Body of pancreas (tissue), 4 donors: ENCODE results near the gene SPTBN1.

Experiments
- POLR2A ChIP-seq, 3 donors: fragments of 450-650 bp; IDR thresholded peaks; one replicate each; pipeline ENCODE4 v1.6.1; 2016; ENCODE audit warnings: antibody characterized with exemption in 3 of 3, mild to moderate bottlenecking in 2 of 3
- TF ChIP-seq, protein P1 (sequence below), 7 experiments: fragments of 450-650 bp in 4 of 7; fragments of 200-600 bp in 3 of 7; sonication (generic) in 3 of 7; IDR thresholded peaks; one replicate each; pipeline ENCODE4 v1.5.1; 2016 to 2019; ENCODE audit warnings: antibody characterized with exemption in 7 of 7

DNA sequence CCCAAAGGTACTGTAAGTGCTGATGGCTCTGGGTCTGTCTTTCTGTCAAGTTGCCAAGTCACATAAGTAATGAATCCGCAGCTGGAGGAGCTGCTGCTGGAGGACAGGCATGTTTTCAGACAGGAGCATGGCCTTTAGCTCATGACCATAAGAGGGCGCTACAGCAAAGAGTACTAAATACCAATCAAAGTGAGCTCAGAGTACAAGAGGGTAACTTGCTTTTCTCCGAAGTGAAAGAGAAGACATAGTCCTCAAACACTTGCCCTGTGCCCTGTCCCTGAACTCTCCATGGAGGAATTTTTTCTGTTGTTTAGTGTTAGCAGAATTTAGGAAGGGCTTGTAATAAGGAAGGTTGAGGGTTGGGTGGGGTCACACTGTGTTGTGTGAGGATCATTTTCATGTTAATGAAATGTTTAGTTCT lies 209.3 kb downstream of the SPTBN1 start:
- TF ChIP-seq POLR2A (IDR thresholded peaks at IDR 0.05) = no peak
- TF ChIP-seq, protein P1, sequence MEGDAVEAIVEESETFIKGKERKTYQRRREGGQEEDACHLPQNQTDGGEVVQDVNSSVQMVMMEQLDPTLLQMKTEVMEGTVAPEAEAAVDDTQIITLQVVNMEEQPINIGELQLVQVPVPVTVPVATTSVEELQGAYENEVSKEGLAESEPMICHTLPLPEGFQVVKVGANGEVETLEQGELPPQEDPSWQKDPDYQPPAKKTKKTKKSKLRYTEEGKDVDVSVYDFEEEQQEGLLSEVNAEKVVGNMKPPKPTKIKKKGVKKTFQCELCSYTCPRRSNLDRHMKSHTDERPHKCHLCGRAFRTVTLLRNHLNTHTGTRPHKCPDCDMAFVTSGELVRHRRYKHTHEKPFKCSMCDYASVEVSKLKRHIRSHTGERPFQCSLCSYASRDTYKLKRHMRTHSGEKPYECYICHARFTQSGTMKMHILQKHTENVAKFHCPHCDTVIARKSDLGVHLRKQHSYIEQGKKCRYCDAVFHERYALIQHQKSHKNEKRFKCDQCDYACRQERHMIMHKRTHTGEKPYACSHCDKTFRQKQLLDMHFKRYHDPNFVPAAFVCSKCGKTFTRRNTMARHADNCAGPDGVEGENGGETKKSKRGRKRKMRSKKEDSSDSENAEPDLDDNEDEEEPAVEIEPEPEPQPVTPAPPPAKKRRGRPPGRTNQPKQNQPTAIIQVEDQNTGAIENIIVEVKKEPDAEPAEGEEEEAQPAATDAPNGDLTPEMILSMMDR (IDR thresholded peaks at IDR 0.05) = peak; percentile 28 to 59 (median 50)
